Pancreas (tissue), 10 donors: ENCODE data around the gene CPO. TPM values are rescaled to one million over a fixed set of nuclear protein-coding genes. Genes with fewer than 3 reads are reported as not detected.

Experiments
- ATAC-seq, 4 donors: fragments of 200-7000 bp; cut with Tn5 transposase; one replicate each; pipeline versions ENCODE4 v1.8.0 to v1.9.1; 2020; ENCODE audit warnings: mild to moderate bottlenecking in 4 of 4, moderate library complexity in 4 of 4
- DNase-seq, 6 donors: peaks; one replicate each; pipeline ENCODE4 v3.0.0-alpha.2; 2020
- FAIRE-seq: peaks from 2 replicates; lab custom pipeline; 2012; peaks lifted over from hg19 to GRCh38; lab: Jason Lieb, UNC
- H3K27ac ChIP-seq, 4 donors: fragments of 200-600 bp; sonication (generic); 1 replicate in 3 of 4; 2 replicates in 1 of 4; pipeline versions ENCODE4 v1.5.0 to v1.8.0; 2020
- H3K27me3 ChIP-seq, 4 donors: fragments of 200-600 bp; one replicate each; pipeline ENCODE4 v1.8.0; 2021
- H3K36me3 ChIP-seq, 3 donors: fragments of 200-600 bp; sonication (generic) in 1 of 3; one replicate each; pipeline versions ENCODE4 v1.5.0 to v1.8.0; 2020 to 2021
- H3K4me1 ChIP-seq, 3 donors: fragments of 200-600 bp; one replicate each; pipeline ENCODE4 v1.8.0; 2021
- H3K4me3 ChIP-seq, 4 donors: fragments of 200-600 bp; sonication (generic) in 2 of 4; one replicate each; pipeline versions ENCODE4 v1.5.0 to v1.8.0; 2020 to 2021
- H3K9me3 ChIP-seq, 4 donors: fragments of 200-600 bp; one replicate each; pipeline ENCODE4 v1.8.0; 2021
- WGBS, 2 donors: extraction: QIAGEN DNeasy Blood & Tissue Kit; methylation state at CpG; one replicate each; pipeline ENCODE4 v1.1.7; 2013; 5-methylcytosine and 5-hydroxymethylcytosine counted together
- intact Hi-C, 3 donors: fragments of 100-400 bp; cut with DNase I; formaldehyde crosslinking; loops; one replicate each; pipeline versions ENCODE4 v1.11.1 to v1.14.2; 2022
- polyA plus RNA-seq, 2 donors: library from polyadenylated mRNA; stranded (reverse); fragments of 200-250 nt; gene quantifications; one replicate each; pipeline ENCODE4 v1.2.3, GENCODE V29; 2013
- total RNA-seq, 6 donors: library from RNA; stranded (reverse); fragmentation: NEBNext Ultra II Directional in 4 of 6; extraction: Animal tissue kit (Norgen Biotek cat#: 25700) in 4 of 6; gene quantifications; one replicate each; pipeline versions ENCODE4 v1.2.1 to v1.2.4, GENCODE V29; 2021 to 2023
- TF ChIP-seq, protein P1 (sequence below), 4 donors: fragments of 200-600 bp; sonication (generic) in 3 of 4; IDR thresholded peaks; one replicate each; pipeline versions ENCODE4 v1.5.0 to v1.8.0; 2021; ENCODE audit warnings: antibody characterized with exemption in 4 of 4
- donor health status: healthy with polysubstance abuse.
- donor health status: DM: no; HTN: no; CAD: no; lungs with moderate emphysema.
- donor health status: DM: no; HTN: no; CAD: no.
- donor health status: control.
- donor health status: control.
- donor health status: Bipolar disorder and iron deficiency.
- donor health status: DM: yes; HTN: yes; CAD: no.
- donor health status: DM: no; HTN: no; CAD: no.
- donor health status: DM: no; HTN: no; CAD: no.
- donor health status: DM: yes; HTN: yes; CAD: no.

Gene CPO
- total and polyA plus RNA-seq, 8 donors = 0.12 to 1.3 (median 0.16) TPM; not detected in 1

DNA sequence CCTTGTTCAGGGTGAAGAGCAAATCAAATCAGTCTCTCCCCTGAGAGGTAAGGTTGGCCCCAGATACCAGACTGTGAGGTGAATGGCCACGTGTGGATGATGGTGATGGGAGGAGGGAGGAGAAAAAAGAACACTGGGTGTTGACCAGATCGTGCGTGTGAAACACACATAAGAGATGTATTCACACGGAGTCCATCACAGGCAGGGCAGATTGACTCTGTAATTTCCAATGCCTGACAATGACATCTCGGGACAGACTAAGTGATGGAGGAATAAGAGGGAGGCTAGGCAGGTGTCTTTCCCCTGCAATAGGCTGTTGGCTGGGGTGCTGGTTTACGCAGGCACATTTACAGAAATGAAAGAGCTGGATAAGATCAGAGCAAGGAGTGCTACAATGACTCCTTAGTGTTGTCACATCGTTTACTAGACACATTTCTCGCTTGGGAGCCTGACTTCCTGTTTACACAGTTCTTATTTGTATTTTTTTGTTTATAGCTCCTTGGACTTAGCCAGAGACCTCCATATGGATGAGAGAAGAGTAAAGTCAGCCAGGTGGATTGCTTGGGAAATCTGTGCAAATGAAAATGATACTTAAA is 43.1 kb downstream of the CPO start:
- Histone ChIP-seq H3K27me3 (no peaks in the 10 kb centered on the region), H3K36me3 (no peaks in the 10 kb centered on the region), H3K27ac (no peak overlapping the region), H3K4me3 (no peak overlapping the region), H3K9me3 (no peaks in the 10 kb centered on the region), H3K4me1 (no peaks in the 10 kb centered on the region)
- TF ChIP-seq, protein P1, sequence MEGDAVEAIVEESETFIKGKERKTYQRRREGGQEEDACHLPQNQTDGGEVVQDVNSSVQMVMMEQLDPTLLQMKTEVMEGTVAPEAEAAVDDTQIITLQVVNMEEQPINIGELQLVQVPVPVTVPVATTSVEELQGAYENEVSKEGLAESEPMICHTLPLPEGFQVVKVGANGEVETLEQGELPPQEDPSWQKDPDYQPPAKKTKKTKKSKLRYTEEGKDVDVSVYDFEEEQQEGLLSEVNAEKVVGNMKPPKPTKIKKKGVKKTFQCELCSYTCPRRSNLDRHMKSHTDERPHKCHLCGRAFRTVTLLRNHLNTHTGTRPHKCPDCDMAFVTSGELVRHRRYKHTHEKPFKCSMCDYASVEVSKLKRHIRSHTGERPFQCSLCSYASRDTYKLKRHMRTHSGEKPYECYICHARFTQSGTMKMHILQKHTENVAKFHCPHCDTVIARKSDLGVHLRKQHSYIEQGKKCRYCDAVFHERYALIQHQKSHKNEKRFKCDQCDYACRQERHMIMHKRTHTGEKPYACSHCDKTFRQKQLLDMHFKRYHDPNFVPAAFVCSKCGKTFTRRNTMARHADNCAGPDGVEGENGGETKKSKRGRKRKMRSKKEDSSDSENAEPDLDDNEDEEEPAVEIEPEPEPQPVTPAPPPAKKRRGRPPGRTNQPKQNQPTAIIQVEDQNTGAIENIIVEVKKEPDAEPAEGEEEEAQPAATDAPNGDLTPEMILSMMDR (IDR thresholded peaks at IDR 0.05) = no peak
- no peak for FAIRE-seq
- intact Hi-C loops = loop anchor here in 2 of 3 donors (5.0 kb wide), 2 partner anchors 490 to 495 kb away; no protein-coding TSS in a partner anchor
- no peak for DNase-seq
- peak in 1 of 4 donors; percentile 24 for ATAC-seq
- 32 to 45% methylated on average over 8 of the region's 8 CpGs for WGBS, 2 donors

DNA sequence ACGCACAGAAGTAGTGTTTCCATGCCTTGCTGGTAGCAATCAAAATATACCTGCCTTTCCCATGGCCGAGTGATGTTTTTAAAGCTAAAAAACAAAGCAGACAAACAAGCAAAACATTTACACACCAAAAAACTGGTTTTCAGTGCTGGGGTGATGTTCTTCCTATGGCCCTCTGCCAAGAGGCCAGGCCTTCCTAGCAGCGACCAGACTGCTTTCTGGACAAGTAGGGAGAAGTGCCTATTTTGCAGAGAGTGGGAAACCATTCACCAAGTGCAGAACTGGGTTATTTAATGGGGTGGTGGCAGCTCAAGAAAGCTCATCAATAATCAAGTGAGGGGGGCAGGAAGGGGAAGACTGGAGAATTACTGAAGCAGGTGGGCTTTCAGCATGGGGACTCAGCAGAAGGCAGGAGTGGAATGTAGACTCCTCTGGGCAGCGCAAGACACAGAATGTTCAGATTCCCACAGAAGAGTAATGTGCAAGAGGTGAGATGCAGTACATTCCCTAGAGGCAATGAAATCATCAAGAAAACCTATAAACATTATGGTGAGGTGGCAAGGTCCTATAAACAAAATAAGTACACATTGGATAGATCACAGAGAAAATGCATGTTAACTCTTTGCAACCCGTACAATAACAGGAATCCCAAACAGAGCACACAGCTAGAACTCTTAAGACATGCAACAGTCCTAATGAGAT is 44.0 kb downstream of the CPO start:
- DNase-seq = no peak
- Histone ChIP-seq H3K36me3 (no peaks in the 10 kb centered on the region), H3K4me3 (no peak overlapping the region), H3K4me1 (no peaks in the 10 kb centered on the region), H3K27ac (no peak overlapping the region), H3K27me3 (no peaks in the 10 kb centered on the region), H3K9me3 (no peaks in the 10 kb centered on the region)
- 46 to 53% methylated on average over 5 of the region's 5 CpGs for WGBS, 2 donors
- intact Hi-C loops = loop anchor here in 2 of 3 donors (5.0 kb wide), 2 partner anchors 489 to 494 kb away; no protein-coding TSS in a partner anchor
- ATAC-seq = peak in 1 of 4 donors; percentile 50
- no peak for FAIRE-seq
- TF ChIP-seq, protein P1 (IDR thresholded peaks at IDR 0.05) = no peak

DNA sequence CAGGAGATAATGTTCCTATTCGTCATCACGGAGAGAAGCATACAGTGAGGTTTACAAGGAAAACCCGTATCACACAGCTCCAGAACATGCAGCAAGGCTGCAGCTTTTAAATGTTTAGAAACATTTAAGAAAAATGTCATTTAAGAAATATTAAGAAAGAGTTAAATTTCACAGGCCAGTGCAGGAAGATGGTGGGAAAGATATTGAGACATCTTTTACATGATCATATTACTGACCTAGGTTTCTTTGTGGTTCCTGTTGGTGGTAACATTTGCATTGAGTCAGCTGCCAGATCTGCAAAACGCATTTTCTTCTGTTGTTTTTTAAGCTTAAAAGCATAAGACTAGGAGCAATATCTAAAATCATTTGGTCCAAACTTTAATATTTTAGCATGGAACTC is 44.9 kb downstream of the CPO start:
- Histone ChIP-seq H3K36me3 (no peaks in the 10 kb centered on the region), H3K4me1 (no peaks in the 10 kb centered on the region), H3K27ac (no peak overlapping the region), H3K4me3 (no peak overlapping the region), H3K9me3 (no peaks in the 10 kb centered on the region), H3K27me3 (no peaks in the 10 kb centered on the region)
- intact Hi-C loops = loop anchor here in 2 of 3 donors (5.0 kb wide), 2 partner anchors 488 to 493 kb away; no protein-coding TSS in a partner anchor
- DNase-seq (no peak), FAIRE-seq (no peak), ATAC-seq (no peak)
- TF ChIP-seq, protein P1 (IDR thresholded peaks at IDR 0.05) = no peak
- 54 to 55% methylated on average over 4 of the region's 4 CpGs for WGBS, 2 donors

DNA sequence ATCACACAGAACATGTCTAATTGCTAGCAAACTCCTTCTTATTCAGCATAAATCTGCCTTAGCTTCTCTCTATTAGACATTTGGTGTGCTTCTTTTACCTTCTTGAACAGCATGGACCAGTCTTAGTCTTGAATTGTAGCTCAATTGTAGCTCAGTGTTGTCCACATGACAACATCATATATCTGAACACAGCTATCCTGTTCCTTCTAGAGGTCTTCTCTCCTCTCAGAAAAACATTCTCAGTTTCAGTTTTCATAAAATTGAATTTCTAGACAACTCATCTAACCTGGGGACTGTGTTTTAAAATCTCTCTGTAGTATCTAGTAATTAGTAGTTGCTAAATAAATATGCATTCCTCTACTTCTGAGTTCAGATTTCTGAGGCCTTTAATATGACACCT is 47.6 kb downstream of the CPO start:
- no peak overlapping the region for H3K27ac ChIP-seq
- TF ChIP-seq, protein P1 (IDR thresholded peaks at IDR 0.05) = no peak
- intact Hi-C loops = no loop called here
- H3K9me3 ChIP-seq = no peaks in the 10 kb centered on the region
- H3K4me1 ChIP-seq = no peaks in the 10 kb centered on the region
- H3K27me3 ChIP-seq = no peaks in the 10 kb centered on the region
- FAIRE-seq (no peak), DNase-seq (no peak), ATAC-seq (no peak)
- H3K36me3 ChIP-seq = no peaks in the 10 kb centered on the region
- H3K4me3 ChIP-seq = no peak overlapping the region

DNA sequence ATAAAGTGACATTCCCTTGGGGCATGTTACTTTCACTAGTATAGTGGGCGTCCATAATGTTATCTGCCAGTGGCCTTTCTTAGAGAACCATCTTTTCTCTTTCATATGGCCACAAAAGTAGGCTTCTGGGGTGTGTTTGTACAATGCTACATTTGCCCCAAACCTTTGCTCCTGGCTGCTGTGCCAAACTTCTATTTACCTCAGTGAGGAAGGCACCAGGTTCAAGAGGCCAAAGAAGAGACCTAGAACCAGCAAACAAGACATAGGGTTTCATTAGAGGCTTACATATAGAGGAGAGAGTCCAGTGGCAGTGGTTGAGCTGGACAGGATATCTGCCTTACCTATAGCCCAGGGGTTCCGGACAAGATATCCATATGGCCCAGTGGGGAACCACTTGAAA is 48.5 kb downstream of the CPO start:
- no peaks in the 10 kb centered on the region for H3K36me3 ChIP-seq
- no peaks in the 10 kb centered on the region for H3K9me3 ChIP-seq
- H3K4me1 ChIP-seq = no peaks in the 10 kb centered on the region
- FAIRE-seq = no peak
- intact Hi-C loops = no loop called here
- H3K27ac ChIP-seq = no peak overlapping the region
- ATAC-seq = no peak
- TF ChIP-seq, protein P1 (IDR thresholded peaks at IDR 0.05) = no peak
- WGBS, 2 donors = 80 to 83% methylated on average over 2 of the region's 2 CpGs
- H3K4me3 ChIP-seq = no peak overlapping the region
- H3K27me3 ChIP-seq = no peaks in the 10 kb centered on the region
- no peak for DNase-seq
